IMR-90 (cell line): Measurements from ENCODE around the gene TRIM47. TPM values are rescaled to one million over a fixed set of nuclear protein-coding genes. Genes with fewer than 3 reads are reported as not detected.

Source experiments
- ATAC-seq: fragments of 200-7000 bp; cut with Tn5 transposase; 2 replicates; pipeline ENCODE4 v1.9.1; 2020; ENCODE audit warnings: low read depth, mild to moderate bottlenecking, moderate library complexity
- BruUV-seq: library from RNA; stranded (reverse); fragments of 400-500 nt; replicated peaks from 2 replicates; lab custom pipeline; 2021; lab: Mats Ljungman, UMichigan
- CTCF ChIA-PET: fragments of 300-600 bp; formaldehyde crosslinking; extraction: SDS; loops from one replicate; lab custom pipeline; 2021; ENCODE audit warnings: antibody characterized with exemption; lab: Yijun Ruan, JAX
- POLR2A ChIA-PET: fragments of 300-600 bp; sonication (Branson Sonifier 250); formaldehyde crosslinking; loops from one replicate; lab custom pipeline; 2022; ENCODE audit warnings: antibody characterized with exemption; ENCODE audit not compliant: unreplicated experiment; lab: Charles Lee
- DNase-seq: peaks from one replicate; pipeline ENCODE4 v3.0.0; 2013
- H2AFZ ChIP-seq: replicated peaks from 2 replicates; pipeline ENCODE3; 2013; ENCODE audit warnings: low read length, mild to moderate bottlenecking; ENCODE audit not compliant: poor library complexity
- H2AK5ac ChIP-seq: 2 replicates; pipeline ENCODE4 v1.6.1; 2013; ENCODE audit warnings: low read depth, low read length, inconsistent platforms
- H2AK9ac ChIP-seq: replicated peaks from 2 replicates; pipeline ENCODE3; 2013; ENCODE audit warnings: mild to moderate bottlenecking, low read depth, low read length, moderate library complexity; ENCODE audit not compliant: poor library complexity
- H2BK120ac ChIP-seq: 2 replicates; pipeline ENCODE4 v1.6.1; 2013; ENCODE audit warnings: low read depth, low read length, inconsistent platforms
- H2BK15ac ChIP-seq: 3 replicates; pipeline ENCODE4 v1.6.1; 2013; ENCODE audit warnings: low read depth, low read length, inconsistent platforms
- H2BK20ac ChIP-seq: 2 replicates; pipeline ENCODE4 v1.6.1; 2013; ENCODE audit warnings: low read depth, mild to moderate bottlenecking, inconsistent platforms, low read length, moderate library complexity
- H2BK5ac ChIP-seq: 2 replicates; pipeline ENCODE4 v1.6.1; 2013; ENCODE audit warnings: mild to moderate bottlenecking, low read depth, low read length, inconsistent platforms; ENCODE audit not compliant: poor library complexity, severe bottlenecking
- H3K14ac ChIP-seq: replicated peaks from 2 replicates; pipeline ENCODE4 v1.6.1; 2013; ENCODE audit warnings: low read depth, low read length, inconsistent platforms
- H3K18ac ChIP-seq: 2 replicates; pipeline ENCODE4 v1.6.1; 2013; ENCODE audit warnings: low read depth, low read length, control low read depth
- H3K23ac ChIP-seq: 2 replicates; pipeline ENCODE4 v1.6.1; 2013; ENCODE audit warnings: low read depth, low read length, inconsistent platforms
- H3K27ac ChIP-seq: 2 replicates; pipeline ENCODE4 v1.5.1; 2013; ENCODE audit warnings: mild to moderate bottlenecking, control low read depth, low read length; ENCODE audit not compliant: insufficient read depth
- H3K27me3 ChIP-seq: 2 replicates; pipeline ENCODE4 v1.6.1; 2013; ENCODE audit warnings: low read length; ENCODE audit not compliant: control insufficient read depth, insufficient read depth
- H3K36me3 ChIP-seq: 2 replicates; pipeline ENCODE4 v1.6.1; 2013; ENCODE audit warnings: low read length, mixed read lengths; ENCODE audit not compliant: control insufficient read depth, insufficient read depth
- H3K4ac ChIP-seq: 2 replicates; pipeline ENCODE4 v1.6.1; 2013; ENCODE audit warnings: low read depth, low read length, inconsistent platforms
- H3K4me1 ChIP-seq: 2 replicates; pipeline ENCODE4 v1.6.1; 2013; ENCODE audit warnings: low read length, mixed read lengths; ENCODE audit not compliant: control insufficient read depth, insufficient read depth
- H3K4me2 ChIP-seq: 2 replicates; pipeline ENCODE4 v1.6.1; 2013; ENCODE audit warnings: low read depth, mild to moderate bottlenecking, control low read depth, low read length, moderate library complexity
- H3K4me3 ChIP-seq: 2 replicates; pipeline ENCODE4 v1.5.1; 2013; ENCODE audit warnings: low read depth, mild to moderate bottlenecking, control low read depth, low read length, moderate library complexity; ENCODE audit not compliant: insufficient read depth
- H3K56ac ChIP-seq: 2 replicates; pipeline ENCODE4 v1.6.1; 2013; ENCODE audit warnings: low read length, inconsistent platforms; ENCODE audit not compliant: insufficient read depth; ENCODE audit errors: extremely low read depth
- H3K79me1 ChIP-seq, 2 experiments: 2 replicates each; pipeline ENCODE4 v1.6.1; 2013; ENCODE audit warnings: low read length in 2 of 2, inconsistent platforms in 1 of 2, low read depth in 1 of 2
- H3K9ac ChIP-seq: 2 replicates; pipeline ENCODE4 v1.6.1; 2013; ENCODE audit warnings: low read depth, low read length, control low read depth
- H3K9me1 ChIP-seq: 2 replicates; pipeline ENCODE4 v1.6.1; 2013; ENCODE audit warnings: low read length, inconsistent platforms; ENCODE audit not compliant: insufficient read depth
- H3K9me3 ChIP-seq: 2 replicates; pipeline ENCODE4 v1.6.1; 2013; ENCODE audit warnings: low read length; ENCODE audit not compliant: control insufficient read depth, insufficient read depth
- H4K20me1 ChIP-seq: 2 replicates; pipeline ENCODE4 v1.6.1; 2013; ENCODE audit warnings: low read length, inconsistent platforms; ENCODE audit not compliant: insufficient read depth
- H4K5ac ChIP-seq: 2 replicates; pipeline ENCODE4 v1.6.1; 2013; ENCODE audit warnings: mild to moderate bottlenecking, low read depth, low read length, control low read depth
- H4K8ac ChIP-seq, 2 experiments: 2 replicates each; pipeline ENCODE4 v1.6.1; 2013; ENCODE audit warnings: low read depth in 2 of 2, low read length in 2 of 2, control low read depth in 1 of 2, inconsistent platforms in 1 of 2
- H4K91ac ChIP-seq: 2 replicates; pipeline ENCODE4 v1.6.1; 2013; ENCODE audit warnings: low read depth, low read length, inconsistent platforms; ENCODE audit not compliant: insufficient read depth
- SMC3 ChIP-seq: fragments of 150-350 bp; IDR thresholded peaks from 2 replicates; pipeline ENCODE4 v1.6.1; 2016; ENCODE audit warnings: low read depth, mild to moderate bottlenecking, antibody characterized with exemption, low read length, moderate library complexity
- WGBS, 2 experiments: methylation state at CpG; one replicate each; pipeline versions ENCODE4 v1.1.5 to v1.1.7; 2013; ENCODE audit warnings: missing lambda C conversion rate in 2 of 2; ENCODE audit not compliant: insufficient read length in 1 of 2; ENCODE audit errors: extremely low coverage in 2 of 2; 5-methylcytosine and 5-hydroxymethylcytosine counted together
- dilution Hi-C: fragments of 300-500 bp; cut with HindIII; formaldehyde crosslinking; loops from one replicate; pipeline ENCODE4 v1.14.3; 2018; ENCODE audit warnings: low sequenced_read_pairs; ENCODE audit not compliant: unreplicated experiment
- in situ Hi-C: fragments of 300-500 bp; cut with MboI; formaldehyde crosslinking; loops from 3 replicates; pipeline ENCODE4 v1.14.3; 2019; ENCODE audit warnings: low sequenced_read_pairs, inconsistent platforms, mixed read lengths
- intact Hi-C: fragments of 100-400 bp; cut with micrococcal nuclease; formaldehyde crosslinking; loops from 2 replicates; pipeline ENCODE4 v1.10.0; 2022
- polyA plus RNA-seq, 3 experiments: library from polyadenylated mRNA; depleted of rRNA; stranded (reverse); fragments of >200 nt; gene quantifications; 2 replicates each; pipeline ENCODE4 v1.2.3, GENCODE V29; 2012; ENCODE audit warnings: low replicate concordance in 1 of 3
- total RNA-seq: library from RNA; depleted of rRNA; stranded (reverse); fragments of >200 nt; gene quantifications from 2 replicates; pipeline ENCODE4 v1.2.3, GENCODE V29; 2012

TRIM47 gene
- total and polyA plus RNA-seq, 2 of the 4 experiments (the other 2 are of a cell fraction) = 1.4 to 7.5 TPM

GRCh38 chr17:75834279-75834920, 44.0 kb downstream of the TRIM47 start:
- no peak overlapping the region for H3K23ac ChIP-seq
- peaks cover 3% of the 10 kb centered on the region for H3K4me1 ChIP-seq
- H2AK9ac ChIP-seq = no peak overlapping the region
- H3K56ac ChIP-seq = no peak overlapping the region
- intact Hi-C loops = no loop called here
- no peaks in the 10 kb centered on the region; the same call in 1 of the 2 replicates for H3K27me3 ChIP-seq
- H4K5ac ChIP-seq = no peak overlapping the region
- no peaks in the 10 kb centered on the region for H3K79me1 ChIP-seq
- no peak overlapping the region for H2BK20ac ChIP-seq
- no peak for DNase-seq
- dilution Hi-C loops = no loop called here
- no peak overlapping the region for H2BK15ac ChIP-seq
- no peak overlapping the region for H3K9ac ChIP-seq
- H3K9me1 ChIP-seq = peaks cover 3% of the 10 kb centered on the region; the same call in 1 of the 2 replicates
- no peak overlapping the region for H2AK5ac ChIP-seq
- H3K9me3 ChIP-seq = no peaks in the 10 kb centered on the region
- H3K4me3 ChIP-seq = no peak overlapping the region
- ChIA-PET POLR2A (no interaction called here), CTCF (no interaction called here)
- H2AFZ ChIP-seq = no peak overlapping the region
- no TSS peak for BruUV-seq
- no peak overlapping the region for H3K14ac ChIP-seq
- in situ Hi-C loops = no loop called here
- H3K27ac ChIP-seq = no peak overlapping the region
- no peaks in the 10 kb centered on the region for H3K36me3 ChIP-seq
- H4K20me1 ChIP-seq = no peaks in the 10 kb centered on the region
- ATAC-seq = no peak
- WGBS, 2 experiments = 92% methylated on average over 17 of the region's 25 CpGs; no CpG with 5 or more reads in 1 of the 2 experiments
- no peak overlapping the region for H4K8ac ChIP-seq
- no peak overlapping the region for H4K91ac ChIP-seq
- no peak overlapping the region for H3K4ac ChIP-seq
- H2BK120ac ChIP-seq = no peak overlapping the region
- no peak overlapping the region for H3K4me2 ChIP-seq
- H2BK5ac ChIP-seq = no peak overlapping the region
- no peak overlapping the region for H3K18ac ChIP-seq
- no peak for TF ChIP-seq SMC3
